WTC11 (cell line): Measurements from ENCODE around the gene ADH7. TPM values are rescaled to one million over a fixed set of nuclear protein-coding genes. Genes with fewer than 3 reads are reported as not detected.

Experiments used
- ATAC-seq: fragments of 200-7000 bp; cut with Tn5 transposase; 2 replicates; pipeline ENCODE4 v1.10.0; 2021; ENCODE audit warnings: mild to moderate bottlenecking, moderate library complexity
- CTCF ChIA-PET: fragments of 300-600 bp; sonication (Branson Sonifier 250); formaldehyde crosslinking; loops from one replicate; lab custom pipeline; 2021; ENCODE audit warnings: antibody characterized with exemption; lab: Charles Lee
- POLR2A ChIA-PET: fragments of 350-600 bp; sonication (Branson Sonifier 250); formaldehyde crosslinking; loops from one replicate; lab custom pipeline; 2021; ENCODE audit warnings: antibody characterized with exemption; lab: Charles Lee
- DNase-seq: peaks from one replicate; pipeline ENCODE4 v3.0.0; 2021; ENCODE audit warnings: low spot score
- H3K27ac Mint-ChIP-seq: 2 replicates; pipeline ENCODE4 v1.8.0; 2021; ENCODE audit warnings: mixed read lengths
- H3K27me3 Mint-ChIP-seq: 2 replicates; pipeline ENCODE4 v1.8.0; 2021; ENCODE audit warnings: low read depth, mild to moderate bottlenecking, moderate library complexity, mixed read lengths
- H3K36me3 Mint-ChIP-seq: 2 replicates; pipeline ENCODE4 v1.8.0; 2021; ENCODE audit warnings: mixed read lengths
- H3K4me1 Mint-ChIP-seq: 2 replicates; pipeline ENCODE4 v1.8.0; 2022; ENCODE audit warnings: mixed read lengths
- H3K4me3 Mint-ChIP-seq: 2 replicates; pipeline ENCODE4 v1.8.0; 2021; ENCODE audit warnings: mild to moderate bottlenecking, moderate library complexity, mixed read lengths
- H3K9me3 Mint-ChIP-seq: 2 replicates; pipeline ENCODE4 v1.8.0; 2021; ENCODE audit warnings: mixed read lengths
- ESRRA ChIP-seq: sonication (generic); formaldehyde crosslinking; IDR thresholded peaks from 2 replicates; pipeline ENCODE4 v1.8.1; 2022; ENCODE audit warnings: mild to moderate bottlenecking, missing genetic modification reagents, borderline replicate concordance
- GABPB1 ChIP-seq: sonication (generic); formaldehyde crosslinking; IDR thresholded peaks from 2 replicates; pipeline ENCODE4 v1.8.1; 2023; ENCODE audit warnings: mild to moderate bottlenecking, missing genetic modification reagents
- GRHL2 ChIP-seq: fragments of 250-450 bp; sonication (Bioruptor Pico); IDR thresholded peaks from 2 replicates; pipeline ENCODE4 v1.8.0; 2022; ENCODE audit warnings: mild to moderate bottlenecking, moderate library complexity; ENCODE audit not compliant: insufficient replicate concordance, severe bottlenecking
- JUN ChIP-seq: sonication (generic); formaldehyde crosslinking; IDR thresholded peaks from 2 replicates; pipeline ENCODE4 v1.8.0; 2023; ENCODE audit warnings: mild to moderate bottlenecking, missing genetic modification reagents
- MXD4 ChIP-seq: fragments of 250-450 bp; sonication (Bioruptor Pico); IDR thresholded peaks from 2 replicates; pipeline ENCODE4 v1.8.0; 2021; ENCODE audit warnings: mild to moderate bottlenecking, moderate library complexity, borderline replicate concordance
- NFYB ChIP-seq: sonication (generic); formaldehyde crosslinking; conservative IDR thresholded peaks from 2 replicates; pipeline ENCODE4 v1.8.0; 2022; ENCODE audit warnings: low read depth, missing genetic modification reagents
- OVOL2 ChIP-seq: fragments of 250-450 bp; sonication (Bioruptor Pico); IDR thresholded peaks from 2 replicates; pipeline ENCODE4 v1.9.0; 2021; ENCODE audit warnings: mild to moderate bottlenecking, borderline replicate concordance
- SMAD4 ChIP-seq: sonication (generic); formaldehyde crosslinking; IDR thresholded peaks from 2 replicates; pipeline ENCODE4 v1.8.0; 2022; ENCODE audit warnings: mild to moderate bottlenecking, missing genetic modification reagents
- TEAD1 ChIP-seq: sonication (generic); formaldehyde crosslinking; IDR thresholded peaks from 2 replicates; pipeline ENCODE4 v1.8.0; 2022; ENCODE audit warnings: mild to moderate bottlenecking, missing genetic modification reagents
- ZNF121 ChIP-seq: sonication (generic); formaldehyde crosslinking; IDR thresholded peaks from 2 replicates; pipeline ENCODE4 v1.8.0; 2023; ENCODE audit warnings: missing genetic modification reagents
- ZNF138 ChIP-seq: sonication (generic); formaldehyde crosslinking; conservative IDR thresholded peaks from 2 replicates; pipeline ENCODE4 v1.8.1; 2022; ENCODE audit warnings: mild to moderate bottlenecking, moderate library complexity, missing genetic modification reagents
- ZNF219 ChIP-seq: sonication (generic); formaldehyde crosslinking; IDR thresholded peaks from 2 replicates; pipeline ENCODE4 v1.8.0; 2023; ENCODE audit warnings: missing genetic modification reagents, mild to moderate bottlenecking, borderline replicate concordance
- ZNF317 ChIP-seq: sonication (generic); formaldehyde crosslinking; IDR thresholded peaks from 2 replicates; pipeline ENCODE4 v1.8.1; 2023; ENCODE audit warnings: low read depth, mild to moderate bottlenecking, moderate library complexity, missing genetic modification reagents, borderline replicate concordance
- total RNA-seq: library from RNA; stranded (reverse); gene quantifications from 3 replicates; pipeline ENCODE4 v1.2.3, GENCODE V29; 2021
- TF ChIP-seq, protein P1 (sequence below): sonication (generic); formaldehyde crosslinking; IDR thresholded peaks from 2 replicates; pipeline ENCODE4 v1.8.0; 2023; ENCODE audit warnings: mild to moderate bottlenecking, missing genetic modification reagents
- TF ChIP-seq, protein P2 (sequence below): sonication (generic); formaldehyde crosslinking; IDR thresholded peaks from 2 replicates; pipeline ENCODE4 v1.8.1; 2023; ENCODE audit warnings: mild to moderate bottlenecking, missing genetic modification reagents
- TF ChIP-seq, protein P3 (sequence below): sonication (generic); formaldehyde crosslinking; IDR thresholded peaks from 2 replicates; pipeline ENCODE4 v1.8.1; 2023; ENCODE audit warnings: mild to moderate bottlenecking, missing genetic modification reagents, borderline replicate concordance
- TF ChIP-seq, protein P4 (sequence below): sonication (generic); formaldehyde crosslinking; IDR thresholded peaks from 2 replicates; pipeline ENCODE4 v1.8.1; 2023; ENCODE audit warnings: mild to moderate bottlenecking, missing genetic modification reagents, moderate library complexity
- TF ChIP-seq, protein P5 (sequence below): fragments of 250-450 bp; sonication (Bioruptor Pico); IDR thresholded peaks from 2 replicates; pipeline ENCODE4 v1.9.0; 2021; ENCODE audit warnings: moderate library complexity, mild to moderate bottlenecking, inconsistent platforms, borderline replicate concordance

The ADH7 gene
- total RNA-seq, 1 experiment from 2014 or later, result not detected

DNA sequence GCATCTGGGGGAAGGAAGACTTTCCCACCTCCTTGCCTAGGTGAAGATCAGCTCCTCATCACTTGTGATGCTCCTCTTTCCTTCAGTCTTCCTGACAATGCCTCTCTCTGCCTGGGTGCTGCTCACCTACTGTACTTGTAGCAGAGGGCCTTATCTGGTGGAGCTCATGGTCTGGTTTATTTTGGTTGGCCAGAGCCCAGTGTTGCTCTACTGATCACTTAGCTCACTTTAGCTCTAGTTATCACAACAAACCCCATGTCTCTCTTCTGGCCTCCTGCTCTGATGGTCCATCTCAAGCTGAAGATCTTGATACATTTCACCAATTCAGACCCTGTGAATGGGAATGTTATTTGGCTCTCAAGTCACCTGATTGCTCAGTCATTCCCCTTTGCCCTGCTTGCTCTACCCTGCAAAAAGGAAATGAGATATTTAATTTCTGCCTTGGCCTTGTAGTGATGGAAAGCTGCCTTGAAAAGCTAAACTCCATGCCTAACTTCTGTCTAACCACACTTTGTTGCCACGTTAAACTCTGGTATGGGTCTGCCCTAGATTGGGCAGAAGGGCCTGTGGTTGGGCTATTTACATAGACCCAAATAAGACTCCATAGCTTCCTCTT is 52.3 kb downstream of the ADH7 start:
- Mint-ChIP-seq H3K9me3 (no peaks in the 10 kb centered on the region), H3K4me3 (no peak overlapping the region), H3K36me3 (no peaks in the 10 kb centered on the region), H3K27me3 (no peaks in the 10 kb centered on the region), H3K27ac (no peak overlapping the region), H3K4me1 (no peaks in the 10 kb centered on the region)
- DNase-seq (no peak), ATAC-seq (no peak)
- POLR2A ChIA-PET, result no interaction called here
- TF ChIP-seq GRHL2 (CRISPR knock-in tag) (no peak), ZNF317 (no peak), JUN (CRISPR knock-in tag) (no peak), ZNF138 (CRISPR knock-in tag) (no peak), OVOL2 (no peak), SMAD4 (CRISPR knock-in tag) (no peak), MXD4 (no peak), NFYB (CRISPR knock-in tag) (no peak), GABPB1 (CRISPR knock-in tag) (no peak), TEAD1 (CRISPR knock-in tag) (no peak), ZNF219 (no peak), ESRRA (CRISPR knock-in tag) (no peak), ZNF121 (CRISPR knock-in tag) (no peak)
- TF ChIP-seq, protein P1, sequence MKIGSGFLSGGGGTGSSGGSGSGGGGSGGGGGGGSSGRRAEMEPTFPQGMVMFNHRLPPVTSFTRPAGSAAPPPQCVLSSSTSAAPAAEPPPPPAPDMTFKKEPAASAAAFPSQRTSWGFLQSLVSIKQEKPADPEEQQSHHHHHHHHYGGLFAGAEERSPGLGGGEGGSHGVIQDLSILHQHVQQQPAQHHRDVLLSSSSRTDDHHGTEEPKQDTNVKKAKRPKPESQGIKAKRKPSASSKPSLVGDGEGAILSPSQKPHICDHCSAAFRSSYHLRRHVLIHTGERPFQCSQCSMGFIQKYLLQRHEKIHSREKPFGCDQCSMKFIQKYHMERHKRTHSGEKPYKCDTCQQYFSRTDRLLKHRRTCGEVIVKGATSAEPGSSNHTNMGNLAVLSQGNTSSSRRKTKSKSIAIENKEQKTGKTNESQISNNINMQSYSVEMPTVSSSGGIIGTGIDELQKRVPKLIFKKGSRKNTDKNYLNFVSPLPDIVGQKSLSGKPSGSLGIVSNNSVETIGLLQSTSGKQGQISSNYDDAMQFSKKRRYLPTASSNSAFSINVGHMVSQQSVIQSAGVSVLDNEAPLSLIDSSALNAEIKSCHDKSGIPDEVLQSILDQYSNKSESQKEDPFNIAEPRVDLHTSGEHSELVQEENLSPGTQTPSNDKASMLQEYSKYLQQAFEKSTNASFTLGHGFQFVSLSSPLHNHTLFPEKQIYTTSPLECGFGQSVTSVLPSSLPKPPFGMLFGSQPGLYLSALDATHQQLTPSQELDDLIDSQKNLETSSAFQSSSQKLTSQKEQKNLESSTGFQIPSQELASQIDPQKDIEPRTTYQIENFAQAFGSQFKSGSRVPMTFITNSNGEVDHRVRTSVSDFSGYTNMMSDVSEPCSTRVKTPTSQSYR (CRISPR knock-in tag), result no peak
- TF ChIP-seq, protein P2, sequence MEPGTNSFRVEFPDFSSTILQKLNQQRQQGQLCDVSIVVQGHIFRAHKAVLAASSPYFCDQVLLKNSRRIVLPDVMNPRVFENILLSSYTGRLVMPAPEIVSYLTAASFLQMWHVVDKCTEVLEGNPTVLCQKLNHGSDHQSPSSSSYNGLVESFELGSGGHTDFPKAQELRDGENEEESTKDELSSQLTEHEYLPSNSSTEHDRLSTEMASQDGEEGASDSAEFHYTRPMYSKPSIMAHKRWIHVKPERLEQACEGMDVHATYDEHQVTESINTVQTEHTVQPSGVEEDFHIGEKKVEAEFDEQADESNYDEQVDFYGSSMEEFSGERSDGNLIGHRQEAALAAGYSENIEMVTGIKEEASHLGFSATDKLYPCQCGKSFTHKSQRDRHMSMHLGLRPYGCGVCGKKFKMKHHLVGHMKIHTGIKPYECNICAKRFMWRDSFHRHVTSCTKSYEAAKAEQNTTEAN (CRISPR knock-in tag), result no peak
- TF ChIP-seq, protein P3, sequence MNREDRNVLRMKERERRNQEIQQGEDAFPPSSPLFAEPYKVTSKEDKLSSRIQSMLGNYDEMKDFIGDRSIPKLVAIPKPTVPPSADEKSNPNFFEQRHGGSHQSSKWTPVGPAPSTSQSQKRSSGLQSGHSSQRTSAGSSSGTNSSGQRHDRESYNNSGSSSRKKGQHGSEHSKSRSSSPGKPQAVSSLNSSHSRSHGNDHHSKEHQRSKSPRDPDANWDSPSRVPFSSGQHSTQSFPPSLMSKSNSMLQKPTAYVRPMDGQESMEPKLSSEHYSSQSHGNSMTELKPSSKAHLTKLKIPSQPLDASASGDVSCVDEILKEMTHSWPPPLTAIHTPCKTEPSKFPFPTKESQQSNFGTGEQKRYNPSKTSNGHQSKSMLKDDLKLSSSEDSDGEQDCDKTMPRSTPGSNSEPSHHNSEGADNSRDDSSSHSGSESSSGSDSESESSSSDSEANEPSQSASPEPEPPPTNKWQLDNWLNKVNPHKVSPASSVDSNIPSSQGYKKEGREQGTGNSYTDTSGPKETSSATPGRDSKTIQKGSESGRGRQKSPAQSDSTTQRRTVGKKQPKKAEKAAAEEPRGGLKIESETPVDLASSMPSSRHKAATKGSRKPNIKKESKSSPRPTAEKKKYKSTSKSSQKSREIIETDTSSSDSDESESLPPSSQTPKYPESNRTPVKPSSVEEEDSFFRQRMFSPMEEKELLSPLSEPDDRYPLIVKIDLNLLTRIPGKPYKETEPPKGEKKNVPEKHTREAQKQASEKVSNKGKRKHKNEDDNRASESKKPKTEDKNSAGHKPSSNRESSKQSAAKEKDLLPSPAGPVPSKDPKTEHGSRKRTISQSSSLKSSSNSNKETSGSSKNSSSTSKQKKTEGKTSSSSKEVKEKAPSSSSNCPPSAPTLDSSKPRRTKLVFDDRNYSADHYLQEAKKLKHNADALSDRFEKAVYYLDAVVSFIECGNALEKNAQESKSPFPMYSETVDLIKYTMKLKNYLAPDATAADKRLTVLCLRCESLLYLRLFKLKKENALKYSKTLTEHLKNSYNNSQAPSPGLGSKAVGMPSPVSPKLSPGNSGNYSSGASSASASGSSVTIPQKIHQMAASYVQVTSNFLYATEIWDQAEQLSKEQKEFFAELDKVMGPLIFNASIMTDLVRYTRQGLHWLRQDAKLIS (CRISPR knock-in tag), result no peak
- TF ChIP-seq, protein P4, sequence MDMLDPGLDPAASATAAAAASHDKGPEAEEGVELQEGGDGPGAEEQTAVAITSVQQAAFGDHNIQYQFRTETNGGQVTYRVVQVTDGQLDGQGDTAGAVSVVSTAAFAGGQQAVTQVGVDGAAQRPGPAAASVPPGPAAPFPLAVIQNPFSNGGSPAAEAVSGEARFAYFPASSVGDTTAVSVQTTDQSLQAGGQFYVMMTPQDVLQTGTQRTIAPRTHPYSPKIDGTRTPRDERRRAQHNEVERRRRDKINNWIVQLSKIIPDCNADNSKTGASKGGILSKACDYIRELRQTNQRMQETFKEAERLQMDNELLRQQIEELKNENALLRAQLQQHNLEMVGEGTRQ (CRISPR knock-in tag), result no peak
- TF ChIP-seq, protein P5, sequence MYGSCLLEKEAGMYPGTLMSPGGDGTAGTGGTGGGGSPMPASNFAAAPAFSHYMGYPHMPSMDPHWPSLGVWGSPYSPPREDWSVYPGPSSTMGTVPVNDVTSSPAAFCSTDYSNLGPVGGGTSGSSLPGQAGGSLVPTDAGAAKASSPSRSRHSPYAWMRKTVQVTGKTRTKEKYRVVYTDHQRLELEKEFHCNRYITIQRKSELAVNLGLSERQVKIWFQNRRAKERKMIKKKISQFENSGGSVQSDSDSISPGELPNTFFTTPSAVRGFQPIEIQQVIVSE (CRISPR knock-in tag), result no peak
- CTCF ChIA-PET, result no interaction called here
